Uterus (tissue), 4 donors: ENCODE results near the gene ESRRG. TPM values are rescaled to one million over a fixed set of nuclear protein-coding genes. Genes with fewer than 3 reads are reported as not detected.

Source experiments
- DNase-seq, 2 donors: peaks; one replicate each; pipeline ENCODE4 v3.0.0-alpha.2; 2019 to 2020
- H3K27ac ChIP-seq, 2 donors: fragments of 200-600 bp; sonication (generic); 1 replicate in 1 of 2; 2 replicates in 1 of 2; pipeline ENCODE4 v1.5.1; 2016 to 2018
- H3K27me3 ChIP-seq, 2 donors: fragments of 200-600 bp; sonication (generic); one replicate each; pipeline ENCODE4 v1.5.1; 2018 to 2019; ENCODE audit warnings: control low read depth in 1 of 2
- H3K36me3 ChIP-seq, 2 donors: fragments of 200-600 bp; sonication (generic); one replicate each; pipeline ENCODE4 v1.5.1; 2019; ENCODE audit warnings: control low read depth in 1 of 2
- H3K4me1 ChIP-seq, 2 donors: fragments of 200-600 bp; sonication (generic); one replicate each; pipeline ENCODE4 v1.5.1; 2018 to 2019; ENCODE audit warnings: control low read depth in 1 of 2
- H3K4me3 ChIP-seq, 2 donors: fragments of 200-600 bp; sonication (generic); 1 replicate in 1 of 2; 2 replicates in 1 of 2; pipeline ENCODE4 v1.5.1; 2018 to 2019; ENCODE audit warnings: mild to moderate bottlenecking in 1 of 2
- H3K9me3 ChIP-seq, 2 donors: fragments of 200-600 bp; sonication (generic); one replicate each; pipeline ENCODE4 v1.5.1; 2019; ENCODE audit warnings: control low read depth in 1 of 2
- POLR2A ChIP-seq, 2 donors: fragments of 450-650 bp; IDR thresholded peaks; one replicate each; pipeline ENCODE4 v1.6.1; 2016; ENCODE audit warnings: antibody characterized with exemption in 2 of 2, mild to moderate bottlenecking in 1 of 2, moderate library complexity in 1 of 2
- intact Hi-C: fragments of 100-400 bp; cut with DNase I; formaldehyde crosslinking; loops from one replicate; pipeline ENCODE4 v1.15.1; 2023; ENCODE audit warnings: low total_unique reads
- total RNA-seq, 4 donors: library from RNA; depleted of rRNA in 3 of 4; stranded (reverse); fragments of >200 nt in 3 of 4; gene quantifications; one replicate each; pipeline versions ENCODE4 v1.1.0 to v1.2.4, GENCODE V29; 2014 to 2023
- TF ChIP-seq, protein P1 (sequence below), 4 experiments: fragments of 200-600 bp in 2 of 4; fragments of 450-650 bp in 2 of 4; sonication (generic) in 2 of 4; IDR thresholded peaks; one replicate each; pipeline ENCODE4 v1.5.1; 2016 to 2019; ENCODE audit warnings: antibody characterized with exemption in 4 of 4, mild to moderate bottlenecking in 2 of 4, moderate library complexity in 1 of 4
- donor health status: DM: yes; HTN: yes; CAD: no.

The ESRRG gene
- total RNA-seq, 4 donors from 2014 or later, result 0.21 to 14.6 (median 0.29) TPM; not detected in 1

GRCh38 chr1:216562383-216562782 is 160.8 kb downstream of the ESRRG start:
- no peak overlapping the region for H3K4me3 ChIP-seq
- no peaks in the 10 kb centered on the region for H3K4me1 ChIP-seq
- H3K36me3 ChIP-seq, result no peaks in the 10 kb centered on the region
- H3K9me3 ChIP-seq, result no peaks in the 10 kb centered on the region
- TF ChIP-seq, protein P1, sequence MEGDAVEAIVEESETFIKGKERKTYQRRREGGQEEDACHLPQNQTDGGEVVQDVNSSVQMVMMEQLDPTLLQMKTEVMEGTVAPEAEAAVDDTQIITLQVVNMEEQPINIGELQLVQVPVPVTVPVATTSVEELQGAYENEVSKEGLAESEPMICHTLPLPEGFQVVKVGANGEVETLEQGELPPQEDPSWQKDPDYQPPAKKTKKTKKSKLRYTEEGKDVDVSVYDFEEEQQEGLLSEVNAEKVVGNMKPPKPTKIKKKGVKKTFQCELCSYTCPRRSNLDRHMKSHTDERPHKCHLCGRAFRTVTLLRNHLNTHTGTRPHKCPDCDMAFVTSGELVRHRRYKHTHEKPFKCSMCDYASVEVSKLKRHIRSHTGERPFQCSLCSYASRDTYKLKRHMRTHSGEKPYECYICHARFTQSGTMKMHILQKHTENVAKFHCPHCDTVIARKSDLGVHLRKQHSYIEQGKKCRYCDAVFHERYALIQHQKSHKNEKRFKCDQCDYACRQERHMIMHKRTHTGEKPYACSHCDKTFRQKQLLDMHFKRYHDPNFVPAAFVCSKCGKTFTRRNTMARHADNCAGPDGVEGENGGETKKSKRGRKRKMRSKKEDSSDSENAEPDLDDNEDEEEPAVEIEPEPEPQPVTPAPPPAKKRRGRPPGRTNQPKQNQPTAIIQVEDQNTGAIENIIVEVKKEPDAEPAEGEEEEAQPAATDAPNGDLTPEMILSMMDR (IDR thresholded peaks at IDR 0.05), result no peak
- TF ChIP-seq POLR2A (IDR thresholded peaks at IDR 0.05), result no peak
- H3K27me3 ChIP-seq, result peaks cover 0 to 2% of the 10 kb centered on the region in 2 donors
- no peak for DNase-seq
- intact Hi-C loops, result no loop called here
- no peak overlapping the region for H3K27ac ChIP-seq

DNA sequence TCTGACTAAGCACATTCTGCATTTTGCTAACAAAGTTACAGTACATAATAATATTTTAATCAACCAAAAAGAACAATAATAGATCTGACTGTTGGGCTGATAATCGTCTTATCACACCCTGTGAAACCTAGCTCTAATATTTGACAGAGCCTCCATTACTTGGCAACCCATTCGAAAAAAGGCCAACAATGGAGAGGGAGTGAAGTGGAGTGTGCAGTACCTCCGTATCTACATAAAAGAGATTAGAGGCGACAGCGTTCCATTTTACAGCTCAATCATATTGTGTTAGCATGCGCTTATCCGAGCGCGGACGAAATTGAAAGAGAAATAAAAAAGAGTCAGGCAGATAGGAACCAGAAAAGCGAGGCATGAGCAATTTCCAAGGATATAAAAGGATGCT is 162.7 kb downstream of the ESRRG start:
- intact Hi-C loops, result no loop called here
- no peak for TF ChIP-seq POLR2A (IDR thresholded peaks at IDR 0.05)
- TF ChIP-seq, protein P1 (IDR thresholded peaks at IDR 0.05), result no peak

GRCh38 chr1:216559359-216559758 is 163.9 kb downstream of the ESRRG start:
- Histone ChIP-seq H3K27ac (no peak overlapping the region), H3K4me1 (no peaks in the 10 kb centered on the region)
- TF ChIP-seq, protein P1 (IDR thresholded peaks at IDR 0.05), result no peak
- no peak for TF ChIP-seq POLR2A (IDR thresholded peaks at IDR 0.05)

More for the DNA sequence above, 162.7 kb downstream of the ESRRG start:
- H3K4me3 ChIP-seq, result no peak overlapping the region
- H3K27me3 ChIP-seq, result peaks cover 0 to 2% of the 10 kb centered on the region in 2 donors
- H3K4me1 ChIP-seq, result no peaks in the 10 kb centered on the region
- no peaks in the 10 kb centered on the region for H3K36me3 ChIP-seq
- no peak for DNase-seq
- H3K9me3 ChIP-seq, result no peaks in the 10 kb centered on the region
- H3K27ac ChIP-seq, result no peak overlapping the region

GRCh38 chr1:216555653-216556052 is 167.6 kb downstream of the ESRRG start:
- Histone ChIP-seq H3K36me3 (no peaks in the 10 kb centered on the region), H3K27me3 (no peaks in the 10 kb centered on the region), H3K4me3 (no peak overlapping the region), H3K4me1 (no peaks in the 10 kb centered on the region), H3K27ac (no peak overlapping the region), H3K9me3 (no peaks in the 10 kb centered on the region)
- DNase-seq, result no peak
- intact Hi-C loops, result no loop called here
- TF ChIP-seq, protein P1 (IDR thresholded peaks at IDR 0.05), result no peak
- no peak for TF ChIP-seq POLR2A (IDR thresholded peaks at IDR 0.05)

More at GRCh38 chr1:216559359-216559758, 163.9 kb downstream of the ESRRG start:
- intact Hi-C loops, result no loop called here
- DNase-seq, result no peak
- Histone ChIP-seq H3K36me3 (no peaks in the 10 kb centered on the region), H3K4me3 (no peak overlapping the region), H3K9me3 (no peaks in the 10 kb centered on the region), H3K27me3 (peaks cover 0 to 2% of the 10 kb centered on the region in 2 donors)

GRCh38 chr1:216554934-216555333 is 168.3 kb downstream of the ESRRG start:
- Histone ChIP-seq H3K4me1 (no peaks in the 10 kb centered on the region), H3K4me3 (no peak overlapping the region), H3K27ac (no peak overlapping the region), H3K9me3 (no peaks in the 10 kb centered on the region), H3K36me3 (no peaks in the 10 kb centered on the region), H3K27me3 (no peaks in the 10 kb centered on the region)
- no peak for TF ChIP-seq POLR2A (IDR thresholded peaks at IDR 0.05)
- TF ChIP-seq, protein P1 (IDR thresholded peaks at IDR 0.05), result no peak
- intact Hi-C loops, result no loop called here
- no peak for DNase-seq
